ENCODE results near the gene MARCHF3.

DNA sequence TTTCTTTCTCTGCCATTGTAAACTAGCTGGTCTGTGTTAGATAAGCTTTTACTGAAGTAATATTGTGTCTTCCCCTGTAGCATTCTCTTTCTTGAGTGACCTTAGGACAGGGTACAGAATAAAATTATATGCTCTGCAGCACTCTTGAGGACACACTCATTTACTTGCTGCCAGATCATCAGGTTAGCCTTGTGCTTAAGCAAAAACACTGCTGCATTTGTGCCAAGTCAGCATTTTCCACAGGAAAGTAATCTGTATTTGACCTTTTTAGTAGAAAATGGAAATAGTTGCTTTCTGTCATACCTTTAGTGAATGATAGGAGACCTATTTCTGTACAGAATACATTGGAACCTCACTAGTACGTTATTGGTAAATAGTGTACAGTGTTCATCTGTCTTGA lies 199.2 kb downstream of the MARCHF3 start:
- no peak for TF ChIP-seq CTCF (IDR thresholded peaks at IDR 0.05)
- TF ChIP-seq POLR2A (IDR thresholded peaks at IDR 0.05), result no peak
